Measurements from ENCODE around the gene WNK3.
A peak's percentile ranks its signal among the peaks of the same experiment; 100 is the strongest.

WNK3 gene

DNA sequence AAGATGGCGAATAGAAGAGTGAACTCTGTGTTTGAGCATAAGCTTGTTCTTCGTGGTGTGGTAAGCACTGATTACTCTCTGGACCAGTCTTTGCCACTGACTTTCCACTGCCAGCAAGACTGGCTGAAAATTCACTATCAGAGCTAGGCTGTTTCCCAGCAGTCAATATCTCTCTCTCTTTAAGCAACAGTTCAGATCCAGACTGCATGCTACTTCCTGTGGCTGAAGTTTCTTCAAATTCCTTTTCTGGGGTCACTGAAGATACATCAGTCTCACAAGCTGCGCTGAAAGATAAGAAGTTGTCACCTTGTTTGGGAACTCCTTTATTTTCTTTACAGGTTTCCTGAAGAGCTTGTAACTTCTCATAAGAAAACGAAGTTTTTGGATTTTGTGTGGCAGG, 120.8 kb downstream of the WNK3 start:
- no peak for DNase-seq

DNA sequence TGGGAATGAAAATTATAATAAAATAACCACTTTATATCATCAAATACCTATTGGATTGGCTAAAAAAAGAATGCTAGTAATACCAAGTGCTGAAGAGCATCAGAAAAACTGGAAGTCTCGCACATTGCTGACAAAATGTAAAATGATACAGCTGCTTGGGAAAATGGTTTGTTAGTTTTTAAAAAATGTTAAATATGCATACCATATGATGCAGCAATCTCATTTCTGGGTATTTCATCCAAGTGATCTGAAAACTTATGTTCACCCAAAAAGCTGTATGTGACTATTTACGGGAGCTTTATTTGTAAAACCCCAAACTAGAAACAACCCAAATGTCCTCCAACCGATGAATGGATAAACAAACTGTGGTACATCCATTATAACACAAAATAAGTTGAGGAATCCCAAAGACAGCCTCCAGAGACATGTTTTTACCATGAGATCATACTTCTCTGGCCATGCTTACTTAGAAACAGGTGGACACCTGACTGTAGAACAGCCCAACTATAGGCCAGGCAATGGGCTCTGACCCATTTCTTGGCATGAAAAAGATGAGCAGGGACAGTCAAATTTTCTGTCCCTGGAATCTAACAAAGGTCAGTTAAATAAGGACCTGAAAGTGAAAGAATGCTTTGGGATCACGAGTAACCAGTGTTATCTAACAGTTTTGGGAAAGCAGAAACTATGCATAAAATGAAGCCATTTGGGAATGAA, 127.3 kb downstream of the WNK3 start:
- no peak for DNase-seq

DNA sequence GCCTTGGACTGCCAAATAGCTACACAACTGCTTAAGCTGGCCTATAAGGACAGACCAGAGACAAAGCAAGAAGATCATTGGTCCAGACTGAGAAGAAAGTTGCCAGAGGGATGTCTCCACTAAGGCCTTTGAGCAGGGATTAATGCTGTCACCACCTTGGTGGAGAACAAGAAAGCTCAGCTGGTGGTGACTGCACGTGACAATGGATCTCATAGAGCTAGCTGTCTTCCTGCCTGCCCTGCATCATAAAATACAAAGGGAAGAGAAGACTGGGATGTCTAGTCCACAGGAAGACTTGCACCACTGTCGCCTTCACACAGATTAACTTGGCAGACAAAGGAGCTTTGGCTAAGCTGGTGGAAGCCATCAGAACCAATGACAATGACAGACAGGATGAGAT, 134.3 kb downstream of the WNK3 start:
- no peak for DNase-seq

DNA sequence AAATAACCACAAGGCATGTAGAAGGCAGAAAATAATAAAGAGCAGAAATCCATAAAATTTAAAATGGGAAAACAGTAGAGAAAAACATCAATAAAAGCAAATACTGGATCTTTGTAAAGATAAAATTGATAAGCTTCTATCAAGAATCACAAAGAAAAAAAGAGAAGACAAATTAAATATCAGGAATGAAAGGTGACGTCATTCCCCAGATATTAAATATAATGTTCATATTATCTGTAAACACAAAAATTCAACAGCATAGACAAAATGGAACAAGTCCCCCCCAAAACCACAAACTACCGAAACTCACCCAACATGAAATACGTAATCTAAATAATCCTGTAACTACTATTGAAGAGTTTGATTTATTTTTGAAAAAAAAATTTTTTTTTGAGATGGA, 144.2 kb downstream of the WNK3 start:
- no peak for DNase-seq

DNA sequence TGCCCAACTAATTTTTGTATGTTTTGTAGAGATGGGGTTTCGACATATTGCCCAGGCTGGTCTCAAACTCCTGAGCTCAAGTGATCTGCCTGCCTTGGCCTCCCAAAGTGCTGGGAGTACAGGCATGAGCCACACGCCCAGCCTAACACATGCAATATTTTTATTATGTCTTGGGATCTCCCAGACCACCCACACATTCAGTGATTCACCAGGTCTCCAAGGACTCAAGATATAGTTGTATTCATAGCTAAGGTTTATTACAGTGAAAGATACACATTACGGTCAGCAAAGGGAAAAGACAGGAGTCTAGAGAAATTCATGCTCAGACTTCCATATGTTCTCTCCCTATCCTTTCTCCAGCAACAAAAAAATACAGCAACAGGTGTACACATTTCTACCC, 149.3 kb downstream of the WNK3 start:
- no peak for DNase-seq

DNA sequence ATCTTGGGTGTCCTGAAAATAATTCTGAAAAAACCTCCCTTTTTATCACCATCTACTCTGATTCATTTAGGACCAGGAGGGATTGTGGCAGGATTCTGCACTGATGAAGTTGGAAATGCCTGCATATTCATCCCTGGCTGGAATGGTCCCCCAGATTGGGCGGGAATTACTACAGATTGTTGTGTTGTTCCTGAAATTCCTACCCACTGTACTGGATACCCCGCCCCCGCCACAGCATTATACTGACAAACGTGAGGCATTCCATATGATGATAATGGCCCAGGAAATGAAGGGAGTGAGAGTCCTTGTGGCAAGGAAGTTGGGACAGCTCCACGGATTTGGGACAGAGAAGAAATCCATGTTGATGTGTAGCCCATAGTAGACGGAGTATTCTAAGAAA, 159.6 kb downstream of the WNK3 start:
- DNase-seq, result no peak

DNA sequence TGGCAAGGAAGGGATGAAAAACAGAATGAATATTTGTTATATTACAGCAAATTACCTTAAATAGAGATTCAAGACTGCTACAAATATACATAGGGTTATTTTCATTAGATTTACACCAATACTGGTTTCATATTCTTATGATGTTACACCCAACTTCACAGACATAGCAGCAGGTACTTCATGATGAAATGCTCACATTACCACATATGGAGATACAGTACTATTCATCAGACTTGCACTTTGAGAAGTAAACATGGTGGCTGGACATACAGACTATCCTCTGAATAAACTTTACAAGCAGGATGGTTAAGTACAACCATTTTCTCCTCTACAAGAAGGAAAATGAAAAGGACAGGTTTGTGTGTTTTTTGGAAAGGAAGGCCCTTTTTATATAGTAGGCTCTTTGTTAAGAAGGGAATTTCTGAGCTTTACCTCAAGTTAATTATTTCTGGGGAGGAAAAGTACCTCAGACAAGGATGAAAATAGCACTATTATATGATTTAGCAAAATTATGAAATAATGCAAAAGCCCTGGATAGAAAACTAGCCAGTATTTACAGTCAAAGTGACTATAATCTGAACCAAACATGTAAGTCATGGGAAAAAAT, 162.8 kb downstream of the WNK3 start:
- DNase-seq, result no peak

DNA sequence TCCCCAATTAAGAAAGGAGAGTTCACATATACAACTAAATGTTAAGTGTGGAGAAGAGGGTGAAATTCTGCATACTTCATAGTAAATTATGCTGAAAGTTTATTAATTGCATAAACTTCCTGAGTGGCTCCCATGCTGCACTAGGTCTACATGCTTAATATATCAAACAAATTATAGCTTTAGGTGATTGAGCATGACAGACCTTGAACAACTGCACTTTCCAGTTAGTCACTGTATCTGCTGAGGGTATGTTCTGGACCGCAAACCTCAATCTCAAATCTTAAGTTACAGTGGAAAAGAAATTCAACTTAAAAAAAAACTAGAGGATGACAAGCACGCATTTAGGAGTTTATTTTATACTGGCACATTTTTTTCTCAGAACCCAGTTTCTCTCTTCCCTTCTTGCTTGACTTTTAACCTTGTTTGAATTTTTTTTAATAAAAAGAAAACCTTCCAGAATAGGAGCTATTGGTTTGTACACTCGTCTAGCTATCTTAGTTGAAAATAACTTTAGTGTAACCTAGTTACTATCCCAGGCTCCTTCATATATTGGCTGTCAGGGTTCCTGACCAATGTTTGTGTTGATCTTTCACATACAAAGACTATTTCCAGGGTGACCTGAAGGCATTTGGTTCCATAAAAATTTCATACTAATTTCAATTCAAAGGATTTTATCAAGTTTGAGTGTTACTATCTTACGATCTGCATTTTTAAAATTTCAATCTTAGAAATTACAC, 164.6 kb downstream of the WNK3 start:
- no peak for DNase-seq

DNA sequence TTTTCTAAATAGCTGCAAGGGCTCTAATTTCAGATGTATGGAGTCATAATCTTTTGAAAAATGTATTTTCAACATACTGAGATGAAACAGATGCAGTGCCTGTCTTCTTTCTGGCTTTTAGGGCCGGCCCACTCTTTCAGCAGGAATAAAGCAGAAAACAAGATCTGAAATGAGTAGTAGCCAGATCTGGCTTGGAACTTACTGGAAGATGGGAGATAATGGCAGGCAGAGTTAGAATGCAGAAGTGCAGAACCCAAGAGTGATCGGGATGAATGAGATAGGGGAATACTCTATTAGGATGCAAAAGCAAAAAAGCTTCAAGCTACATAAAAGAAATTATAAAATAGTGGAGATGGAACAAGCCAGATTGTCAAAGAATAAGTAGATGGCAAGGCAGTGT, 173.4 kb downstream of the WNK3 start:
- DNase-seq, result no peak

DNA sequence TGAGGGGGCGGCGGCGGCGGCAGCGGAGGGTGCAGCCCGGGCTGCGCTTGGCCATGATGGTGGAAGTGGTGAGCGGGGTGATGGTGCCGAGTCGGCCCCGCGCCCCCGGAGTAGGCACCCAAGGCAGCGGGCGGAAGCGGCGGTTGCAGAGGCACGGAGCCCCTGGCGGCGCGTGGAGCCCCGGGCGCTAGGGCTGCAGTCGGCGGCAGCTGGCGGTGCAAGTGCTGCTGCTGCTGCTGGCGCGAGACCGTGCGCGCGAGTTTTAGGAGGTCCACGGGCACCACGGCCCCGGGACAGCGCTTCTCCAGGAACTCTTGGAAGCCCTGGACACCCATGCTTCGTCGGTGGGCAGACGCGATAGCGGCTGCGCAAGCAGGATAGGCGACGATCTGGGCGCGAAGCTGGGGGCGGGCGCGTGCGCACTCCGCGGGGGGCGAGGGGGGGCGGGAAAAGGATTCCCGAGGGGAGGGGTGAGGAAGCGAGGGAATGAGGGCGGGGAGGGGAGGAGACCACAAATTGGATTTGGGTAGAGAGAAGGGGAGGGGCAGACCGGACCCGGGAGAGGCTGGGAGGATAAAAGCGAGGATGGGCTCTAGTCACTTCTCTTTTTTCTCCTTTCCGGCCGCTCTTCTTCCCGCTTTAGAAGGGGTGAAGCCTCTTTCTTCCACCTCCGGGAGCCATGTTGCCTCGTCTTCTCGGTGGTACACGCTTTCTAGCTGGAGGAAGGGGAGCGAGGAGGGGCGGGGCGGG, 174.8 kb downstream of the WNK3 start, which contains the start of gene FAM120C:
Gene FAM120C (minus strand): TSS at position 391 of the 750 bp plus-strand sequence. CDS start 56 bp downstream, at position 335.
- DNase-seq, result peak; percentile 52 to 70

DNA sequence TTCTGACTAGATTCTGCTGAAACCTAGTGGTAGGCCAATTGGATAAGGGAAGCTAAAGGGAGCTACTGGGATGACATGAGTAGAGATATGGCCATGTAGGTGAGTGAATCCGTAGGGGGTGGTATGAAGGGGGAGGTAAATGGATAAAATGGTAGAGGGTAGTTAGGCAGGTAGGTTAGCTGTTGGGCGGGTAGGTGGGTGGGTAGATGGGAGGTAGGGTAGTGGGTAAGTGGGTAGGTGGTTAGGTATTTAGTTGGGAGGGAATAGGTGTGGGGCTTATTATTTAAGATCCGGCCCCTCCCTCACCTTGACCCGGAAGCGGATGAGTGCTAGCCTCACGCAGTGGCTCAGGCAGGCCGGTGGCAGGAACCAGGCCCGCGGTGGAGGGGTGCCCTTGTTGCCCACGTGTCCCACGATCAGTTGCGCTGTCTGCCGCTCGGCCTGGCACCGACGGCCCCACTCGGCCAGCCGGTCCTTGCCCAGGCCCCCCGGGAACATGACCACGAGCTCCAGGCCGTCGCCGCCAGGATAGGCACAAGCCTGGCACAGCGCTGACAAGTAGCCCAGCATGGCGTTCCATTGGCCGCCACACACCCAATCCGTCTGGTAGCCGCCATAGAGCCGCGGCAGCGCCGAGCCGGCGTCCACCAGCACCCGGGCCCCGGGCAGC, 175.5 kb downstream of the WNK3 start:
- DNase-seq, result no peak

DNA sequence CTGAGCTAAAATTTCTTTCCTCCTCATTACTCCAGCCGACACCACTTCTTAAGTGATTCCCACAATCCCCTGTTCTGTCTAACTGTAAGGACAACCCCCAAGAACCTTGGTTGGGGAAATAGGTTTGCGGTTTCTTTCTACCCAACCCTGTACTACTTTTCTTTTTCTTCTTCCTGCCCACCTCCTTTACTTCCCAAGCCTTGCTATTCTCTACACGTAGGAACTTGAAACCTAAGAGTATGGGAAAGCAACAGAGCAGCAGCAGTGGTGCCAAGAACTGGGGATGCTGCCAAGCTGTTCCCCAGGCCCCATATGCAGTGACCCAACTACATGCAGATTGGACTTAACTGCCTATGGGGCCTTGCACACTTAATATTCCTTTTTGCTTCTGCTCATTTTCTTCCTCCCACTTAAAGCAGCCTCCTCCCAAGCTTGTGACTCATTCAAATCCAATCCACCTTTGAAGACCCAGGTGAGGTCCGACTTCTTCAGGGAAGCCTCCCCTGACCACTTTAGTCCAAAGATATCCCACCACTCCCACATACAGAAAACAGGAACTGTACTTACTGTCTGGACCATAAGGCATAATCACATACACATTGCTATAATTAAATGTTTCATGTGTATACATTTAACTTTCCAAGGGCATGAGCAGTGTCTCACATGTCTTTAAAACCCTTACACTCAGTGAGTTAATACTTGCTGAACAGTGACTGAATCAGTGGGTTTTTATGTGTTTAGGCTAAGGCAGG, 176.5 kb downstream of the WNK3 start:
- DNase-seq, result no peak

DNA sequence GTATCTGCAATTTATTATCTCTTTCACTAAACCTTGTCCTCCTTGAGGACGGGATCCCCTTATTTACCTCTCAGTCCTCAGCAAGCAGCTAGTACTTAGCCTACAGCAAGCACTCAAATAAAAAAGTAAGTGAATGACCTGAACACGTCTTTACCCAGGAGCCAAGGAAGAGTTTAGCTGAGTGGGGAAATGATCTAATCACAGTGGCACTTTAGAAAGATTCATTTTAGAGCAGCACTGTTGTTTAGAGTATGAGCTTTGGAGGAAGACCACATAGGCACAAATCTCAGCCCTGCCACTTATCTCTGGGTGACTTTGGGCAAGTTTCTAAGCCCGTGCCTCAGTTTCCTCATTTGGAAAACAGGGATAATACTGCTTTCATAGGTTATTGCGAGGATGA, 177.4 kb downstream of the WNK3 start:
- DNase-seq, result no peak

DNA sequence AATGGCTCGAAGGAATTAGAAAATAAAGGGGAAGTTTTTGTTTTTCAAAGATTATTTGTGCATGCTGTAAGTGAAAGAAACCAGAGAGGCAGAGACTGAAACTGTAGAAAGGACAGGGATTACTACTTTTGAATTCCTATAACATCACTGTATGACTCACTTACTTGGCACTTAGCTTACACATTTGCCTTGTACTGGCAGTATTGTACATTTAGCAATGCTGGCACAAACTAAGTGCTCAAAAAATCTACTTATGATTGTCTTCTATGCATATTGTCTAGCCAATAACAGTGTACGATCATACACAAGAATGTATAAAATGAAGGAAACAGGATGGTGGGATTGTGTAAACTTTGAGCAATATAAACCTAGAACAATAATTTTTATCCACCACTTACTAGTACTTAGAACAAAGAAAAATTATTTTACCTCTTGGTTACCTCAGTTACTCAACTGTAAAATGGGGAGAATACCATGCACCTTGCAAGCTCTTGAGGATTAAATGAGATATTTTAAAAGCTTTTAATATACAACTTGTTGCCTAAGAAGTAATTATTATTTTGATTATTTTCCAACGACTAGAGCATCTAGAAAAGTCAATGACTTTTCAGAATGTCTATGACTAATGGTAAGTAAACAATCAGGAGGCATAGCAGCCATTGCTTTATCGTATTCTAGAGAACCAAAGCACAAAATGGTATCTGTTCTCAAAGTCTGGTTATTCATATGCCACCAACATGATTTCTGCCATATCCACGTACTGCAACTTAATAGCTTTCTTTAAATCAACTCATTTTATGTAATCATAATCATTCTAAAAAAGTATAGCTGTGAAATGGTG, 179.5 kb downstream of the WNK3 start:
- DNase-seq, result no peak

DNA sequence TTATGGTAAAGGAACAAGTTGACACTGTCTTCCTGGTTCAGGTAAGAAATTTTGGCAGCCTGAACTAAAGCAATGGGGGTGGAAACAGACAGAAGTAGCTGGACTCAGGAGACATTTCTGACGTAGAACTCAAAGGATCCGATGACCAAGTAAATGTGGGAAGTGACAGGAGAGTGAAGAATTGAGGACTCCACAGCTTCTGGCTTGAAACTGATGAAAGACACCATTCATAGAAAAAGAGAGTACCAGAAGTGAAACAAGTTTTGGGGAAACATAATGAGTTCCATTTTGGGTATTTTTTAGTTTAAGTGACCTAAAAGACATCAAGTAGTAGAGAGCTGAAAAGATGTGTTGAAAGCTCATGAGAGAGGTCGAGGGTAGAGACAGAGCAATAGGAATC, 180.5 kb downstream of the WNK3 start:
- no peak for DNase-seq

DNA sequence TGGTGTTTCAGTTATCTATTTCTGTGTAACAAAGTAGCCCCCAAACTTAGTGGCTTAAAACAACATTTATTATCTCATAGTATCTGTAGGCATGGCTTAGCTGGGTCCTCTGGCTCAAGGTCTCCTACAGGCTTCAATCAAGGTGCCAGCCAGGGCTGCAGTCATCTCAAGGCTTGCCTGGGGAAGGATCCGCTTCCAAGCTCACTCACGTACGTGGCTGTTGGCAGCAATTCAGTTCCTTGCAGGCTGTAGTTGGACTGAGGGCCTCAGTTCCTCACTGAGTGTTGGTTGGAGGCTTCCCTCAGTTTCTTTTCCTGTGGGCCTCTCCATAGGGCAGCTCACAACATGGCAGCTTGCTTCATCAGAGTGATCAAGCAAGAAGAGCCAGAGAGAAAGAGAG, 184.1 kb downstream of the WNK3 start:
- DNase-seq, result no peak

DNA sequence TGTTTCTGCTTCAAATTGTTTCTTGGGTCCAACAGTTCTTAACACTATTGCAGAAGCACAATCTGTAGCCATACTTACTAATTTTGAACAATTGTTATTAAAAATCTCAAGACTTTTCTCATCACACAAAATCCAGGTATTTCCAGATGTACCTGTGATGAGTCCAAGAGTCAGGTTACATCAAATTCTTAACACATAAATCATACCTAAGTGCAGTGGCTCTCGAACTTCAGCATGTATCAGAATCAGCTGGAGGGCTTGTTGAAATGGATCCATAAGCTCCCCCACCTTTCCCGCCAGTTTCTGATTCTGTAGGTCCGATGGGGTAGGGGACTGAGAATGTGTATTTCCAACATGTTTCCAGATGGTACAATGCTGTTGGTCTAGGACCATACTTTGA, 185.4 kb downstream of the WNK3 start:
- no peak for DNase-seq

DNA sequence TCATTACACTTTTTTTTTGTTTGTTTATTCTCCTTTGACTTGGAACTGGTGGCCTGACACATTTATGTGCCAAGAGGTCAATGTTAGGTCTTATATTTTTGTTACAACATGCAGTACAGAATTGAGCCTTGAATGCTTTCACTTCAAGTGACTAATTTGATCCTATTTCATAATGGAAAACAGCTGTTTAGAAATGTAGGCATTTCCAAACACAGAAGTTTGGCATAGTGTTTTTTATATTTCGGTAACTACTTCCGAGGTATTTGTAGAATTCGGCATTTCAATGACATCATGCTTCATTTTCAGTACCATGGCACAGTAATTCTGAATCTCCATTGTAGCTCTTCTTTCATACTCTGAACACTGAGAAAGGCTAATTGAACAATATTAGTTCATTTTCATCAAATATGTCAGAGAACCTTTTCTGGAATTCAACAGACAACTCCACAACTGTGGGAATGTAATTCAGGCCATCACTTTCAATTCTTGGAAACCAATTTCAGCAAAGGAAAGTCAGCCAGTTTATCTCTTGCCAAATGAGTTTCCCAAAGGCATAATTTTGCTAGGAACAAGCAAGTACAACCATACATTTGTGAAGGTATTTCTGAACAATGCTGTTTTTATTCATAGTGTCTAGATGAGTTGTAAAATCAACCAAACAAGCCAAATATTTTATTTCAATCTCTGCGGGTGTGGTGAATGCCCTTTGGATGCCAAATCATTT, 186.2 kb downstream of the WNK3 start:
- DNase-seq, result no peak

DNA sequence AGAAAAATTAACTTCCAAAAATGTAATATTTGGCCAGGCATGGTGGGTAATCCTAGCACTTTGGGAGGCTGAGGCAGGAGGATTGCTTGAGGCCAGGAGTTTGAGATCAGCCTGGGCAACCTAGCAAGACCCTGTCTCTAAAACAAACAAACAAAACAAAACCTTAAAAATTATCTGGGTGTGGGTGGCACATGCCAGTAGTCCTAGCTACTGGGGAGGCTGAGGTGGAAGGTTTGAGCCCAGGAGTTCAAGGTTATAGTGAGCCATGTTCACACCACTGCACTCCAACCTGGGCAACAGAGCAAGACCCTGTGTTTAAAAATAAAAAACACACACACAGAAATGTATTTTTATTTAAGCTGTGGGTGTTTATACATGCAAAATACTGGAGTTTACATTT, 186.8 kb downstream of the WNK3 start:
- DNase-seq, result no peak

DNA sequence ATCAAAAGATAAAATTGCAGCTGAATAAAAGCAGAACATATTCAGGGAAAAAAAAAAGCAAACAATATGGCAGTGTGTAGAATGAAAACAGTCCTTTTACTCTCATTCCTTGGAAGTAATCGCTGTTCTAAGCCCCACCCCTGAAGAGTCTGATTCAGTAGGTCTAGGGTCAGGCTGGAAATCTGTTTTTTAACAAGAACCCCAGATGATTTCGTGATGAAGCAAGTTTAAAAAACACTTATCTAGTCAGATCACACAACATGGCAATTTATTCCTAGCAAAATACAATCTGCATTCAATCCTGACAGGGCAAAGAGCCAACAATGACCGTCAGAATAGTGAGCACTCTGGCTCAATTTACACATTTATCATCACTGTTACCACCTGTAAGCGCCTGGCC, 190.9 kb downstream of the WNK3 start:
- DNase-seq, result no peak

Data from NCI-H187 (cell line).